NCI-H526 treated with DMSO at 0.1 percent for 48 hours (cell line): ENCODE results near the gene IMPG2.
A peak's percentile ranks its signal among the peaks of the same experiment; 100 is the strongest.

Experiments used
- DNase-seq: peaks from one replicate; lab custom pipeline; 2025; lab: John Stamatoyannopoulos, UW

IMPG2 gene

GRCh38 chr3:101240719-101241399 is 79.5 kb downstream of the IMPG2 start:
- no peak for DNase-seq

DNA sequence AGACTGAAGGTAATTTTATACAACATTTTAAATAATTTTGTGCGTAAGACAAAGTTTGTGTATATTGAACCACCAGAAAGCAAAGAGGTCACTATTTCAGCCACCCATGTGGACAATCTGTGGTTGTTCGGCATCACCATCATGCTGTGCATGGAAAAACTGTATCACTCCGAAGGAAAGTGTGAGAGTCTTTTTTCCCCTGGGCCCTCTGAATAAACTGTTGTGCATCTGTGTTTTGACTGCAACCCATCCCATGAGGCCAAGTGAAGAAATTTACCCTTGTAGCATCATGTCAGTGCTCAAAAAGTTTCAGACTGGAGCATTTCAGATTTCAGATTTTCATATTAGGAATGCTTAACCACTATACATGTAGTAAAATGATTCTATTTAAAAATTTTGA is 85.3 kb downstream of the IMPG2 start:
- DNase-seq = no peak

DNA sequence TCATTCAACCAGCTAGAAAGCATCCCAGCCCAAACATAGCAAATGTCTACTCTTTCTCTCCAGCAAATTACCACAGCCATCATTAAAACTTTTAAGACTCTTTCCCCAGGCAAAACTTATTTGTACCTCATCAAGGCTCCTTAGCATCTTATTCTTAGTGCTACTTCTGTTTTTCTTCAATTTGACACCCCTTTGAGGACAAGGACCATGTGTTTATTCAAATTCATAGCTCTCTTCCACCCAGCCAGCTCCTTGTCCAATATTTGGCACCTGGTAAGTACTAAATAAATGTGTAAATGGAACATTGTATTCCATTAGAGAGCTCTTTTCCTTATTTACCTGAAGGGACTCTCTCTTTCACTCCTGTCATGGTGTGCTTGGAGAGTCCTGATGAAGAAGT is 89.8 kb downstream of the IMPG2 start:
- DNase-seq = no peak

- DNase-seq = no peak
These were observed 90.7 kb downstream of the IMPG2 start for GRCh38 chr3:101229681-101230080.

GRCh38 chr3:101228441-101228840 is 91.9 kb downstream of the IMPG2 start:
- DNase-seq = no peak

DNA sequence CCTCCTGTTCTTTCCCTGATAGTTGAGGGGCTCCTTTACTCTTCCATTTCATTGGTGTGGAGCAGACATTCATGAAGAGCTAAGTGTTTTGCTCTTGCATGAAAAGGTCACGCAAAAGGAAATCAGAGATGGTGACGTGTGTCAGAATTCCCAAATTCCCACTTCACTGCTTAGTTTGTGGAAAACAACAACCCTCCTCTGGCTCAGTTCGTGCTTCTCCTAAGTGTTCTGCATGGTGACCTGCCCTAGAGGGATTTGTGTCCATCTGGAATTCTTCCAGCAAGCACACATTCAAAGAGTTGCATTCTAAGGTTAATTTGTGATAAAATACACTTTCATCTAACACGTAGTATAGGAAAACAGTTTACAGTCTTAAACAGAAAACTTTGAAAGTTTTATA is 95.6 kb downstream of the IMPG2 start:
- DNase-seq = no peak

- no peak for DNase-seq
These were observed 97.4 kb downstream of the IMPG2 start for GRCh38 chr3:101223016-101223415.

GRCh38 chr3:101219842-101220560 is 100.4 kb downstream of the IMPG2 start:
- no peak for DNase-seq

DNA sequence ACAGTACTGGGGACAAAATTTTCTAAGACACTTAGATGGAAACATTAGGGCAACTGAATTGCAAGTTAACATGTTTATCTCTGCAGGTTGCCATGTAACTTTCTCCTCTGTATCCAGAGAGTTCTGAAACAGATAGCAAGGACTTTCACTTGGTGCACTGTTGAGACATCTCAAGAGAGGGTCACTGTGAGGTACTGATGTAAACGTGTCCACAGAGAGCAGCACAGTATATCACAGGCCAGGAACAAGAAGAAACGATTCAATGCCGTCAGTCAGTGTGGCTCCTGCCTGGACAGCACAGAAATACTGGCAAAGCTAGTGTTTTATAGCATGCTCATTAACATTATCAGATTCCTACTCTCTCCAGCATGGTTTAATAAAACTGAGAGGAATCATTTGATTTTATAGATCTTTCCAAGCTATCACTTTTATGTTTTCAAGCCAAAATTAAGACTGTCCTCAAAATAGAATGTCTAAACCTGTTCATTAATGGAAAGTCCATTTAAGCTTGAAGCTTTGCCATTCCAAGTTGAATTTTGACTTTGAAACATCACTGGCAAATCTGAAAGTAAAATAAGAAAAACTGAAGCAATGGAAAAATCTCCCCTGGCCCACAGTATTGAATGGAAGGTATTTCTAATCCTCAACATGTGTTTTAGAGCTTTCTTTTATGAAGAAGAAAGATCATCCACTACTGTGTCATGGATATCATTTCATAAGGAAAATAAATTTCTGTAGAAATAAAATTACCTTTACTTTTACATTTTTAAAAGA is 102.7 kb downstream of the IMPG2 start:
- no peak for DNase-seq

DNA sequence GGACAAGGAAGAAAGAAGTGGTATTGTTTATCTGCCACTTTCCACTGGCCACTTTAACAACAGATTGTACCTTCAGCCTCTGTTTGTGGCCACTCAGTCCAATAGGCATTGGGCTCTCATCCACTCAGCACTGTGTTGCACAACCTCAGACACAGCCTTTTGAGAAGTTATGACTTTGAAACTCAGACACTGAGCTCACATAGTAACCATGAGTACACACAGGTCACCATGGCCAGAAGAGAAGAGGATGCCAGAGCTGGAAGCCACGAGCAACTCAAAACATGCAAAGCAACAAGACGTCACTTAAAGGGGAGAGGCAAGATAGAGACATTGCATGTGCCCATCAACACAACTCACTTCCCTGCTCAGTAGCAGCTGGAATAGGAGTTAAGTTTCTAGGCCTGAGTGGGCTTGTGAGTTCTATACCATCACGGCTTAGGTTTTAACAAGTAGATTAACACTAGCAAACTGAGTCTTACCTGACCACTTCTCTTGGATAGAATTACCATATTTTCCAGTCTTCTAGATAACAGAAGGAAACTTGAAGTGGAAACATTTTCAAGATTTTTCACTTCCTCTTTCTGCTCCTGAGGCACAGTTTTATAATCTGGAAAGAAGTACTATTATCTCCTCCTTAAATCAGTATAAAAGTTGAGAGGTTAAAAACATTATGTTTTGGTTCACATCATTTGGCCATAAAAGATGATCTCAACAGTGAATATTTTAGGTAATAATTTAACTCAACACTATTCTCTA is 103.5 kb downstream of the IMPG2 start:
- DNase-seq = no peak

DNA sequence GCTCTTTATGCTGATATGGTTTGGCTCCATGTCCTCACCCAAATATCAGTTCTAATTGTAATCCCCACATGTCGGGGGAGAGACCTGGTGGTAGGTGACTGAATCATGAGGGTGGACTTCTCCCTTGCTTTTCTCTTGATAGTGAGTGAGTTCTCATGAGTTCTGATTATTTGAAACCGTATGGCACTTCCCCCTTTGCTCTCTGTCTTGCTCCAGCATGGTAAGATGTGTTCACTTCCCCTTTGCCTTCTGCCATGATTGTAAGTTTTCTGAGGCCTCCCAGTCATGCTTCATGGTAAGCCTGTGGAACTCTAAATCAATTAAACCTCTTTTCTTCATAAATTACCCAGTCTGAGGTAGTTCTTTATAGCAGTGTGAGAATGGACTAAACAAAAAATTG is 107.6 kb downstream of the IMPG2 start:
- no peak for DNase-seq

- no peak for DNase-seq
These were observed 116.1 kb downstream of the IMPG2 start for GRCh38 chr3:101204246-101204645.

GRCh38 chr3:101203411-101203810 is 117.0 kb downstream of the IMPG2 start:
- no peak for DNase-seq

- no peak for DNase-seq
These were observed 117.7 kb downstream of the IMPG2 start for GRCh38 chr3:101202640-101203039.

GRCh38 chr3:101200461-101200860 is 119.9 kb downstream of the IMPG2 start:
- no peak for DNase-seq

GRCh38 chr3:101195951-101196713 is 124.2 kb downstream of the IMPG2 start:
- DNase-seq = peak; percentile 15

- no peak for DNase-seq
These were observed 126.0 kb downstream of the IMPG2 start for GRCh38 chr3:101194392-101194791.

DNA sequence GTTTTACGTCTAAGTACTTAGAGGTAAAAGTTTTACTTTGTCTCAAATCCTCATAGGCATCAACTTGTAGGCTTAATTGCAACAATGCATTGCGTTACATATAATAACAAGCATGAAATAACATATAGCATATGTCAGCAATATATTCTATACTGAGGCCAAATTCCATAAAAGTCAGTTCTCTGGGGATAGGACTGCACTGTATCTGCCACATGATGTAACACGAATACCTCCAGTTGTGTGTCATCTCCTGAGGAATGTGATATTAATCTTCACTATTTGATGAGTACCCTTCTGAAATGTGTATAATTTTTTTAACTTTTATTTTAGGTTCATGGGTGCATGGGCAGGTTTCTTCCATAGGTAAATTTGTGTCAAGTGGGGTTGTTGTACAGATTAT is 126.4 kb downstream of the IMPG2 start:
- DNase-seq = no peak

DNA sequence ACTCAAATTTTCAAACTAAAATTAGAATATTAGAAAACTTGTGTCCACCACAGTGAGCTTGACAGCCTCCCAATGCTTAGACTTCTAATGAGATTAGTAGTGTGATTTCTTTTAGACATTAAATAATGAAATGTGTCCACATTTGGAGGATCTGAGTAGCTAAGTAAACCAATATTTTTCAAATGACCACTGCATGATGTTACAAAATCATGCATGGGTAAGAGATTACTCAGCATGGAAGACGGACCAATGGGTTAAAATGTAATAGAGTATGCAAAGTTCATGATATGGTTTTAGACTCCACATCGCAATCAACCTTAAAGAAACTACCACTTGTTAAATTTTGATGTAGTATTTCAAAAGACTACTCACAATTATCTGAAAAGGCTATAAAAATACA is 130.6 kb downstream of the IMPG2 start:
- no peak for DNase-seq

DNA sequence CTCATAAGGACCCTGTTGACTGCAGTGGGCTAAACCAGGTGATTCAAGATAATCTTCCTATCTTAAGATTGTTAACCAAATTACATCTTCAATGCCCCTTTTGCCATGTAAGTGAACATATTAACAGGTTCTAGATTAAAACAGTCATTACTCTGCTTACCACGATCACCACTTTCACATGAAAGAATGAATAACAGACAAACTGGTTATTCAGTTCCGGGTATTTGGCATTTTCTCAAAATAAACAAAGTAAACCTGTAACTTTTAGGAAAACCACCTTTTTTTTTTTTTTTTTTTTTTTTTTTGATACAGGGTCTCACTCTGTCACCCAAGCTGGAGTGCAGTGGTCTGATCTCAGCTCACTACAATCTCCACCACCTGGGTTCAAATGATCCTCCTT is 131.2 kb downstream of the IMPG2 start:
- no peak for DNase-seq

- DNase-seq = no peak
These were observed 135.0 kb downstream of the IMPG2 start for GRCh38 chr3:101185341-101185740.

- no peak for DNase-seq
These were observed 136.3 kb downstream of the IMPG2 start for GRCh38 chr3:101184111-101184510.
